ENCODE results near the gene CYP46A1.

Gene CYP46A1

DNA sequence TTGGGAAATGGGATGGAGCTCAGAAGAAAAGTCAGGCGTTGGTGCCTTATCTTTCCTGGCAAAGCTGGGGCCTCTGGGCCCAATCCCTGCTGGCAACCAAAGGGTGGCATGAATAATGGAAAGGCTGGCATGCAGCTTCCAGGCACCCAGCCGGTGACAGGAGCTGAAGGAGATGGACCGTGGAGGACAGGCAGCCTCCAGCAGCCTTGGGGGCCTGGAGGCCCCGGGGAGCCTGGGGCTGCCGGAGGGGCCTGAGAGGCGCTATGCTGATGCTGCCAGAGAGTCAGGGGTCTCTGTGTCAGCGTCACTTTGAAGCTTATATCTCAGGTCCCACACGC, 70.9 kb downstream of the CYP46A1 start:
- Histone ChIP-seq H3K27me3 (replicated peaks; ENCODE audit: control insufficient read depth, insufficient read depth, low read length) (peaks cover 3% of the 10 kb centered on the region), H3K36me3 (ENCODE audit: control insufficient read depth, insufficient read depth, low read length) (no peaks in the 10 kb centered on the region), H3K4me3 (replicated peaks; ENCODE audit: low read depth, low read length) (no peak overlapping the region)
- TF ChIP-seq, protein P1, sequence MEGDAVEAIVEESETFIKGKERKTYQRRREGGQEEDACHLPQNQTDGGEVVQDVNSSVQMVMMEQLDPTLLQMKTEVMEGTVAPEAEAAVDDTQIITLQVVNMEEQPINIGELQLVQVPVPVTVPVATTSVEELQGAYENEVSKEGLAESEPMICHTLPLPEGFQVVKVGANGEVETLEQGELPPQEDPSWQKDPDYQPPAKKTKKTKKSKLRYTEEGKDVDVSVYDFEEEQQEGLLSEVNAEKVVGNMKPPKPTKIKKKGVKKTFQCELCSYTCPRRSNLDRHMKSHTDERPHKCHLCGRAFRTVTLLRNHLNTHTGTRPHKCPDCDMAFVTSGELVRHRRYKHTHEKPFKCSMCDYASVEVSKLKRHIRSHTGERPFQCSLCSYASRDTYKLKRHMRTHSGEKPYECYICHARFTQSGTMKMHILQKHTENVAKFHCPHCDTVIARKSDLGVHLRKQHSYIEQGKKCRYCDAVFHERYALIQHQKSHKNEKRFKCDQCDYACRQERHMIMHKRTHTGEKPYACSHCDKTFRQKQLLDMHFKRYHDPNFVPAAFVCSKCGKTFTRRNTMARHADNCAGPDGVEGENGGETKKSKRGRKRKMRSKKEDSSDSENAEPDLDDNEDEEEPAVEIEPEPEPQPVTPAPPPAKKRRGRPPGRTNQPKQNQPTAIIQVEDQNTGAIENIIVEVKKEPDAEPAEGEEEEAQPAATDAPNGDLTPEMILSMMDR (IDR thresholded peaks at IDR 0.05; ENCODE audit: insufficient read depth, low read length, poor library complexity, severe bottlenecking): no peak
- no peak for DNase-seq (ENCODE audit: extremely low read depth, insufficient read length)

DNA sequence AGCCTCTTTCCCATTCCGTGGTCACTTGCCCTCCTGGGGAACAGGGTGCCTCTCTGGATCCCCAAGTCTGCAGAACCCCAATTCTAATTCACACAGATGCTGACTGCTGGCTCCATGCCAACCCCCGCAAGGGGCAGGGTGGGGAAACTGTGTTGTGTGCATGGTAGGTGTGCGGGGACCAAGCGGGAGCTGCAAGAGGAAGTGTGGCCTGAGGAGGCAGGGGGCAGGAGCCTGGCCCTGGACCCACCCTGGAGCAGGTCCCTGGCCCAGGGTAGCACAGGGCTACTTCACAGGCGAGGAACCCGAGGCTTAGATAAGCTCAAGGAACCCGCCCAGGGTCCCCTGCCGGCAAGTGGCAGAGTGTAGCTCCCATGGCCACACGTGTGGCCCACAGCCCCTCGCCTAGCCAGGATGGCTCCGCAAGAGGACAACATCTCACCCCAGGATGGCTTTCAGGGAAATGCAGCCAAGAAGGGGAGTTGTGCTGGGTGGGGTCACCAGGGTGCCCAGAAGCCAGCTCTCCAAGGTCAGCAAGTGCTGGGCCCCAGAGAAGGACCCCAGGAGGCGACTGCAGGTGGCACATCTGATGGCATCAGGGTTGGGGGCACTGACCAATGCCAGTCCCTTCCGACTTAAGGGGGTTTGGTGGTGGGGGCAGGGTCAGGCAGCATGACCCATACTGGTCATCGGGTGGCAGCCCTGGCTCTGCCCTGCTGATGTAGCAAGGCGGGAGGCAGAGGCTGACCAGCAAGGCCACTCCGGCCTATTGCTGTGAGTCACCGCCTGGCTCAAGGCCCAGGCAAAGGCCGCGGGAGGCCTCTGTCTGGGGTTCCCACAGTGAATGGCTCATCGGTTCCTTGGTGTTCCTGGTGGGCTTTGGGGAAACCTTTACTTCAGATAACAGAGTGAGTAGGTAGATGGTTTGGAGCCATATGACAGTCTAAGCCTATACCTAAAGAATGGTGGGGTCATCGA, 71.8 kb downstream of the CYP46A1 start:
- H3K4me3 ChIP-seq (replicated peaks; ENCODE audit: low read depth, low read length): no peak overlapping the region
- peaks cover 3% of the 10 kb centered on the region for H3K27me3 ChIP-seq (replicated peaks; ENCODE audit: control insufficient read depth, insufficient read depth, low read length)
- DNase-seq (ENCODE audit: extremely low read depth, insufficient read length): no peak
- no peaks in the 10 kb centered on the region for H3K36me3 ChIP-seq (ENCODE audit: control insufficient read depth, insufficient read depth, low read length)
- TF ChIP-seq, protein P1 (IDR thresholded peaks at IDR 0.05; ENCODE audit: insufficient read depth, low read length, poor library complexity, severe bottlenecking): no peak

DNA sequence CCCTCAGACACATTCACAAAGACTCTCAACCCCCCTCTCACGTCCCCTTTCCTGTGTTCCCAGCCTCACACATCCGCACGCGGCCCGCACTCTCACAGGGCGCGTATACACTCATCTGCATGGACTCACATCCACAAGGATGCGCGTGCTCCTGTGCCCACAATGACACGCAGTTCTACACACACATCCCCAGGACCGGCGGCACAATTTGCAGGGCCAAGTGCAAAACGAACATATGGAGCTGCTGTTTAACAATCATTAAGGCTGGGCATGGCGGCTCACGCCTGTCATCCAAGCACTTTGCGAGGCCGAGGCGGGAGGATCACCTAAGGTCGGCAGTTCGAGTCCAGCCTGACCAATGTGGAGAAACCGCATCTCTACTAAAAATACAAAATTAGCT, 72.7 kb downstream of the CYP46A1 start:
- H3K27me3 ChIP-seq (replicated peaks; ENCODE audit: control insufficient read depth, insufficient read depth, low read length): peaks cover 2% of the 10 kb centered on the region; the same call in 1 of the 2 replicates
- no peak for DNase-seq (ENCODE audit: extremely low read depth, insufficient read length)
- no peaks in the 10 kb centered on the region for H3K36me3 ChIP-seq (ENCODE audit: control insufficient read depth, insufficient read depth, low read length)
- TF ChIP-seq, protein P1 (IDR thresholded peaks at IDR 0.05; ENCODE audit: insufficient read depth, low read length, poor library complexity, severe bottlenecking): no peak
- H3K4me3 ChIP-seq (replicated peaks; ENCODE audit: low read depth, low read length): no peak overlapping the region

DNA sequence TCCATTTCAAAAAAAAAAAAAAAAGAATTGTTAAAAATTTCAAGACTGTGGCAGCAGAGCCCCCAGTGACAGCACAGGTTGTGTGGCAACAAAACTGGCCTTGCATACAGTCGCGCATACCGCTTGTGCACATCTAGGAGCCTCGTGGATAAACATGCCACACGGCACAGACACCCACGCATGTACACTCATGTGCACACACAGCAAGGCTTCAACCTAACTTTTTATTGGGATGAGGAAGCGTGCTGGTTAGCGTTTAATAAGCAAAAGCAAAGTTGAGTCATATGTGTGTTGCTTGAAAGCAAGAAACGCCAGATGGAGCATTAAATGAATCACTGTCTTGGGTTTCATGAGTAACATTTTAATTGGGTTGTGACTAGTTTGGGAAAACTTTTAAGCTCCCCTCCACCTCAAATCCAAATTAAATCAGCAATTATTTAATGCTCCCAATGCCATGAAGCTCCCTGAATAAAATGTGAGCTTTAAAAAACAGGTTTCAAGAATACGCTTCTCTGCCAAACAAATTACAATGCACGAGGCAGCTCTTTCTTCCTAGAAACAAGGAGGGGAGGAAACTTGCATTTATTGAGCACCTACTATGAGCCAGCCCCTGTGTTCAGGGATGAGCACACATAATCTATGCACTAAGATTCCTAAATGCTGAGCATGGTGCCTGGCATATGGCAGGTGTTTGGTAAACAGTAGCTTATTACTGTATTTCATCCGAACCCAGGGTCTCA, 73.4 kb downstream of the CYP46A1 start:
- no peak overlapping the region for H3K4me3 ChIP-seq (replicated peaks; ENCODE audit: low read depth, low read length)
- H3K27me3 ChIP-seq (replicated peaks; ENCODE audit: control insufficient read depth, insufficient read depth, low read length): no peaks in the 10 kb centered on the region
- TF ChIP-seq, protein P1 (IDR thresholded peaks at IDR 0.05; ENCODE audit: insufficient read depth, low read length, poor library complexity, severe bottlenecking): no peak
- no peak for DNase-seq (ENCODE audit: extremely low read depth, insufficient read length)
- H3K36me3 ChIP-seq (ENCODE audit: control insufficient read depth, insufficient read depth, low read length): no peaks in the 10 kb centered on the region

DNA sequence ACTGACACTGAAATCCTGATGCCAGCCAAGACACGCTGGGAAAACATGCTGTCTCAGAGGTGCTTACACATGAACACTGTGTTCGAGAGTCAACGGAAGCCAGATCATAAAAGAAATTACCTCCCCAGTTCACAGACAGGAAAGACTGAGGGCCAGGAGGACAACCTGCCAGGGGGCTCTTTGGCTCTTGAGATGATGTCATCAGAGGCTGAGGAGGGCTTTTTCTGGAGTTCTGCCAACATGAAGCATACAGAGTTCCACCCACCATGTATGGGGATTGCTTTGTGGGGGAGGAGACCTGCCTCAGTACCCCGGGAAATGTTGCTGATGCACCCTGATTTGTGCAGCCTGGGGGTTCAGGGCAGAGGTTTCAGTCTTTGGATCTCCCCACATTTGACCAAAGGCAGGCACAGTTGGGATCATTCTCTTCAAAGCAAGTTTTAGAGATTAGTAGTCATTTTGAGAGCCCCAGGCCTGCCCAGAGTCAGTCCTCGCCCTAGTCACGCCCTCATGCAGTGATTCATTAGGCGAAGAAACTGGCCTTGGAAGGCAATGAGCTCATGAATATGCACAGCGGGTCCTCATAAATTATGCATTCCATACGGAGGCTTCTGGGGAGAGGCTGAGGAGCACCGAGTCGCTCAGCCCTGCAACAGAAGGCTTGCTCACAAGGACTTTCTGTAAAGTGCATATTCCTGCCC, 74.2 kb downstream of the CYP46A1 start:
- TF ChIP-seq, protein P1 (IDR thresholded peaks at IDR 0.05; ENCODE audit: insufficient read depth, low read length, poor library complexity, severe bottlenecking): no peak
- DNase-seq (ENCODE audit: extremely low read depth, insufficient read length): no peak
- H3K27me3 ChIP-seq (replicated peaks; ENCODE audit: control insufficient read depth, insufficient read depth, low read length): no peaks in the 10 kb centered on the region
- H3K36me3 ChIP-seq (ENCODE audit: control insufficient read depth, insufficient read depth, low read length): no peaks in the 10 kb centered on the region
- H3K4me3 ChIP-seq (replicated peaks; ENCODE audit: low read depth, low read length): no peak overlapping the region

Data from GM06990 (cell line).